Mesenchymal stem cell (in vitro differentiated cells and primary cell): ENCODE results near the gene S100A7A.
A peak's percentile ranks its signal among the peaks of the same experiment; 100 is the strongest.

Source experiments
- DNase-seq: peaks from one replicate; pipeline ENCODE4 v3.0.0-alpha.2; 2013
- H2AFZ ChIP-seq: one replicate; pipeline ENCODE4 v1.6.1; 2013; ENCODE audit warnings: low read depth, mild to moderate bottlenecking, control low read depth, inconsistent platforms, low read length, moderate library complexity
- H2AK5ac ChIP-seq: 2 replicates; pipeline ENCODE4 v1.6.1; 2013; ENCODE audit warnings: low read length, moderate library complexity, mild to moderate bottlenecking, inconsistent platforms; ENCODE audit not compliant: severe bottlenecking
- H2BK120ac ChIP-seq: one replicate; pipeline ENCODE4 v1.6.1; 2013; ENCODE audit warnings: low read depth, mild to moderate bottlenecking, inconsistent platforms, low read length, moderate library complexity
- H2BK12ac ChIP-seq, 2 experiments: one replicate each; pipeline ENCODE4 v1.6.1; 2013; ENCODE audit warnings: inconsistent platforms in 2 of 2, low read length in 2 of 2, mild to moderate bottlenecking in 2 of 2, moderate library complexity in 2 of 2, control low read depth in 1 of 2
- H2BK15ac ChIP-seq: one replicate; pipeline ENCODE4 v1.6.1; 2013; ENCODE audit warnings: mild to moderate bottlenecking, low read depth, inconsistent platforms; ENCODE audit not compliant: poor library complexity, severe bottlenecking
- H2BK5ac ChIP-seq: 2 replicates; pipeline ENCODE4 v1.6.1; 2013; ENCODE audit warnings: low read depth, mild to moderate bottlenecking, low read length, control low read depth, inconsistent platforms; ENCODE audit not compliant: poor library complexity, severe bottlenecking
- H3K14ac ChIP-seq, 2 experiments: one replicate each; pipeline ENCODE4 v1.6.1; 2013; ENCODE audit warnings: inconsistent platforms in 2 of 2, low read length in 2 of 2, control low read depth in 1 of 2, mild to moderate bottlenecking in 1 of 2, moderate library complexity in 1 of 2
- H3K18ac ChIP-seq, 2 experiments: one replicate each; pipeline ENCODE4 v1.6.1; 2013; ENCODE audit warnings: inconsistent platforms in 2 of 2, low read length in 2 of 2, control low read depth in 1 of 2, low read depth in 1 of 2, mild to moderate bottlenecking in 1 of 2
- H3K23ac ChIP-seq, 2 experiments: one replicate each; pipeline ENCODE4 v1.6.1; 2013; ENCODE audit warnings: inconsistent platforms in 2 of 2, low read length in 2 of 2, mild to moderate bottlenecking in 2 of 2, moderate library complexity in 2 of 2, control low read depth in 1 of 2
- H3K27ac ChIP-seq: 2 replicates; pipeline ENCODE4 v1.5.1; 2013; ENCODE audit warnings: mild to moderate bottlenecking, moderate library complexity, low read length, control low read depth, inconsistent platforms; ENCODE audit not compliant: poor library complexity, severe bottlenecking
- H3K27me3 ChIP-seq, 2 experiments: 2 replicates each; pipeline versions ENCODE4 v1.6.1 to v1.7.0; 2013; ENCODE audit warnings: low read length in 2 of 2, mild to moderate bottlenecking in 2 of 2, moderate library complexity in 2 of 2, control low read depth in 1 of 2, inconsistent platforms in 1 of 2; ENCODE audit not compliant: control insufficient read depth in 1 of 2, insufficient read depth in 1 of 2
- H3K36me3 ChIP-seq, 2 experiments: 2 replicates each; pipeline versions ENCODE4 v1.6.1 to v1.7.0; 2013; ENCODE audit warnings: low read length in 2 of 2, control low read depth in 1 of 2, inconsistent platforms in 1 of 2, low read depth in 1 of 2, mild to moderate bottlenecking in 1 of 2; ENCODE audit not compliant: insufficient read depth in 2 of 2, control insufficient read depth in 1 of 2
- H3K4ac ChIP-seq, 2 experiments: one replicate each; pipeline ENCODE4 v1.6.1; 2013; ENCODE audit warnings: inconsistent platforms in 2 of 2, low read length in 2 of 2, mild to moderate bottlenecking in 2 of 2, moderate library complexity in 2 of 2, control low read depth in 1 of 2, low read depth in 1 of 2
- H3K4me1 ChIP-seq: 2 replicates; pipeline ENCODE4 v1.6.1; 2013; ENCODE audit warnings: low read depth, low read length, control low read depth; ENCODE audit not compliant: control insufficient read depth, insufficient read depth
- H3K4me2 ChIP-seq: 2 replicates; pipeline ENCODE4 v1.6.1; 2013; ENCODE audit warnings: low read length, mild to moderate bottlenecking, inconsistent platforms; ENCODE audit not compliant: poor library complexity, severe bottlenecking
- H3K4me3 ChIP-seq, 2 experiments: 2 replicates each; pipeline versions ENCODE4 v1.5.1 to v1.7.0; 2013; ENCODE audit warnings: low read length in 2 of 2, mild to moderate bottlenecking in 2 of 2, control low read depth in 1 of 2, low read depth in 1 of 2; ENCODE audit not compliant: insufficient read depth in 1 of 2
- H3K79me1 ChIP-seq: replicated peaks from 2 replicates; pipeline ENCODE4 v1.6.1; 2013; ENCODE audit warnings: mild to moderate bottlenecking, control low read depth, low read length, inconsistent platforms; ENCODE audit not compliant: poor library complexity, severe bottlenecking
- H3K9ac ChIP-seq: 2 replicates; pipeline ENCODE4 v1.7.0; 2013; ENCODE audit warnings: mild to moderate bottlenecking, low read length, moderate library complexity
- H3K9me3 ChIP-seq: 2 replicates; pipeline ENCODE4 v1.7.0; 2013; ENCODE audit warnings: mild to moderate bottlenecking, low read length; ENCODE audit not compliant: control insufficient read depth
- H4K8ac ChIP-seq: one replicate; pipeline ENCODE4 v1.6.1; 2013; ENCODE audit warnings: inconsistent platforms, mild to moderate bottlenecking, low read length, moderate library complexity
- H4K91ac ChIP-seq: one replicate; pipeline ENCODE4 v1.6.1; 2013; ENCODE audit warnings: mild to moderate bottlenecking, low read length, inconsistent platforms
- WGBS: methylation state at CpG from one replicate; pipeline ENCODE4 v1.1.7; 2013; ENCODE audit warnings: mixed read lengths; 5-methylcytosine and 5-hydroxymethylcytosine counted together

The S100A7A gene

DNA sequence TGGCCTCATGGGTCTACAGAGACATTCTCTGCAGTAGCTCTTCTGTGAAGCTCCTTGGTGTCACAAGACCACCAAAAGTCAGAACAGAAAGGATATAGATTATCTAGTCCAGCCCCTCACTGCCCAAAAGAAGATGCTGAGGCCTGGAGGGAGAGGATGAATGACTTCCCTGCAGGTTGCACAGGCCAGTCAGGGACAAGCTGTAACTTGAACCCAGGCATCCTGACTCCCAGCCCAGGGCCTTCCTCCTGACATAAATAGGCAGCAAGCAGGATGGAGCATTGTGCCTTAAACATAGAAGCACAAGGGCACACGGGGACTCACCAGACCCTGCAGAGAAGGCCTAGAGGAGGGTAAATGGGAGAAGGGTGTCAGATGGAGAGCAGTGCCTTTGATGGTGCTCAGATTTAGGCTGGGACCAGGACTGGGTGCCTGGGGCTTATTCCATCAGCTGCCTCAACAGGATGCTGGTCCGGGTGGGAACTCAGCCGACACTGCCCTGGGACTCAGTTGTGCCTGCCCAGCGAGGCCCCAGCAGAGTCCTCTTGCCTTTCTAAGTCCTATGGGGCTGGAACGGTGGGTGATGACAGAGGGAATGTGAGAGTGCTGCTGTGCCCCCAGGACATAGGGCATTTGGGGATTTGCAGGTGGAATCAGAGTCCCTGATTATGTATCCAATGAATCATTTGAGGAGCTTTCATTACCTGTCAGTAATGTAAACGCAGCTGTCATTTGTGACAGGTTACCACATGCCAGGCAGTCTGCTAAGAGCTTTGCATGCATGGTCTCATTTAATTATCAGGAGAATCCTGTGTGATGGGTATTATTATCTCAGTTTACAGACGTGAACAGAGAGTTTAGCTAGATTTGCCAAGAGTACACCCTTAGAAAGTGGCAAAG is 13.2 kb downstream of the S100A7A start:
- H3K79me1 ChIP-seq = no peaks in the 10 kb centered on the region
- H3K4me1 ChIP-seq = peaks cover 2% of the 10 kb centered on the region
- no peak overlapping the region for H3K27ac ChIP-seq
- WGBS = 77% methylated on average over 7 of the region's 7 CpGs
- H3K14ac ChIP-seq = no peak overlapping the region
- H2BK15ac ChIP-seq = no peak overlapping the region
- H3K36me3 ChIP-seq = no peaks in the 10 kb centered on the region
- H4K91ac ChIP-seq = no peak overlapping the region
- no peak overlapping the region for H4K8ac ChIP-seq
- DNase-seq = no peak
- H2AFZ ChIP-seq = no peak overlapping the region
- H2BK12ac ChIP-seq = no peak overlapping the region
- no peak overlapping the region for H3K4me2 ChIP-seq
- no peak overlapping the region for H3K18ac ChIP-seq
- H3K27me3 ChIP-seq = peaks cover 0 to 63% of the 10 kb centered on the region in 2 experiments
- no peak overlapping the region for H3K23ac ChIP-seq
- no peak overlapping the region for H2BK120ac ChIP-seq
- H2AK5ac ChIP-seq = no peak overlapping the region
- no peak overlapping the region for H3K4ac ChIP-seq
- no peak overlapping the region for H2BK5ac ChIP-seq
- no peak overlapping the region for H3K9ac ChIP-seq
- no peak overlapping the region for H3K4me3 ChIP-seq
- H3K9me3 ChIP-seq = no peaks in the 10 kb centered on the region

DNA sequence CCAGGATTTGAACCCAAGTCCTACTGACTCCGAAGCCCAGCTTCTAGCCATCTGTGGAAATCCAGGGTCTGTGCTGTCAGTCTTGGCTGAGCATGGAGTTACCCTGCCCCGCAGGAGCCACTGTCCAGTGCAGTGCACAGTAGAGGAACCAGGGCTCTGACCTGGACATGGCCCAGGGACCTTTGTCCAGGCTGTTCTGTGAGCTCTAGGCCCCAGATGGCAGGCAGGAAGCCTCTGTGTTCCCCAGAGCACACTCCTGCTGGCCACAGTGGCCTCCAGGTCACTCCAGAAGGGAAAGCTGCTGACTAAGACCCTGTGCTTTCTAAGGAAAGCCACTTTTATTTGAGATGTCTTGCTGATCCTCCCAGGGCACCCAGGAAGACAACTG is 13.8 kb downstream of the S100A7A start:
- Histone ChIP-seq H3K27me3 (peaks cover 0 to 69% of the 10 kb centered on the region in 2 experiments), H3K23ac (no peak overlapping the region), H3K4me3 (no peak overlapping the region), H3K14ac (no peak overlapping the region), H2AFZ (no peak overlapping the region), H2BK5ac (no peak overlapping the region), H2BK120ac (no peak overlapping the region), H3K79me1 (no peaks in the 10 kb centered on the region), H3K9me3 (no peaks in the 10 kb centered on the region), H3K27ac (no peak overlapping the region), H2AK5ac (no peak overlapping the region), H2BK12ac (no peak overlapping the region), H3K4ac (no peak overlapping the region), H2BK15ac (no peak overlapping the region), H4K91ac (no peak overlapping the region), H3K9ac (no peak overlapping the region), H3K18ac (no peak overlapping the region), H3K36me3 (no peaks in the 10 kb centered on the region), H4K8ac (no peak overlapping the region), H3K4me2 (no peak overlapping the region), H3K4me1 (peaks cover 2% of the 10 kb centered on the region)
- no peak for DNase-seq
- 73% methylated on average over 2 of the region's 2 CpGs for WGBS

- H3K4me2 ChIP-seq = no peak overlapping the region
- H3K4ac ChIP-seq = no peak overlapping the region
- peaks cover 2% of the 10 kb centered on the region for H3K4me1 ChIP-seq
- no peak overlapping the region for H2BK5ac ChIP-seq
- no peak overlapping the region for H2BK120ac ChIP-seq
- H3K4me3 ChIP-seq = no peak overlapping the region
- DNase-seq = no peak
- H2BK12ac ChIP-seq = no peak overlapping the region
- no peaks in the 10 kb centered on the region for H3K36me3 ChIP-seq
- peaks cover 0 to 69% of the 10 kb centered on the region in 2 experiments for H3K27me3 ChIP-seq
- no peak overlapping the region for H2BK15ac ChIP-seq
- H3K9ac ChIP-seq = no peak overlapping the region
- no peak overlapping the region for H2AK5ac ChIP-seq
- 67% methylated on average over 3 of the region's 3 CpGs for WGBS
- no peak overlapping the region for H4K91ac ChIP-seq
- no peak overlapping the region for H3K27ac ChIP-seq
- H3K14ac ChIP-seq = no peak overlapping the region
- H3K23ac ChIP-seq = no peak overlapping the region
- H4K8ac ChIP-seq = no peak overlapping the region
- no peaks in the 10 kb centered on the region for H3K9me3 ChIP-seq
- no peak overlapping the region for H3K18ac ChIP-seq
- H2AFZ ChIP-seq = no peak overlapping the region
- H3K79me1 ChIP-seq = no peaks in the 10 kb centered on the region
Measured at GRCh38 chr1:153430561-153430960, 14.2 kb downstream of the S100A7A start.

- no peak overlapping the region for H2AFZ ChIP-seq
- WGBS = 72% methylated on average over 17 of the region's 17 CpGs
Measured at GRCh38 chr1:153431002-153431401, 14.7 kb downstream of the S100A7A start.

More at GRCh38 chr1:153431002-153431401, 14.7 kb downstream of the S100A7A start:
- H3K4me2 ChIP-seq = no peak overlapping the region
- H4K91ac ChIP-seq = peak overlapping the region; percentile 5
- peaks cover 2% of the 10 kb centered on the region for H3K4me1 ChIP-seq
- no peak overlapping the region for H3K9ac ChIP-seq
- no peak overlapping the region for H2BK12ac ChIP-seq
- H3K14ac ChIP-seq = no peak overlapping the region
- no peak overlapping the region for H3K4ac ChIP-seq
- H2AK5ac ChIP-seq = no peak overlapping the region
- no peak overlapping the region for H3K4me3 ChIP-seq
- H3K36me3 ChIP-seq = no peaks in the 10 kb centered on the region
- no peak overlapping the region for H3K23ac ChIP-seq
- no peaks in the 10 kb centered on the region for H3K9me3 ChIP-seq
- H3K79me1 ChIP-seq = no peaks in the 10 kb centered on the region
- H3K18ac ChIP-seq = no peak overlapping the region
- no peak overlapping the region for H2BK5ac ChIP-seq
- H4K8ac ChIP-seq = no peak overlapping the region
- no peak overlapping the region for H2BK15ac ChIP-seq
- no peak overlapping the region for H3K27ac ChIP-seq
- no peak for DNase-seq
- peaks cover 0 to 71% of the 10 kb centered on the region in 2 experiments for H3K27me3 ChIP-seq
- no peak overlapping the region for H2BK120ac ChIP-seq
